Measurements from ENCODE around the gene NPNT.
"Not testable (repeated sequence)": the region's sequence is repeated elsewhere in the genome, so short reads cannot be mapped to it uniquely, and the experiment has no call there.

Gene NPNT, protein sequence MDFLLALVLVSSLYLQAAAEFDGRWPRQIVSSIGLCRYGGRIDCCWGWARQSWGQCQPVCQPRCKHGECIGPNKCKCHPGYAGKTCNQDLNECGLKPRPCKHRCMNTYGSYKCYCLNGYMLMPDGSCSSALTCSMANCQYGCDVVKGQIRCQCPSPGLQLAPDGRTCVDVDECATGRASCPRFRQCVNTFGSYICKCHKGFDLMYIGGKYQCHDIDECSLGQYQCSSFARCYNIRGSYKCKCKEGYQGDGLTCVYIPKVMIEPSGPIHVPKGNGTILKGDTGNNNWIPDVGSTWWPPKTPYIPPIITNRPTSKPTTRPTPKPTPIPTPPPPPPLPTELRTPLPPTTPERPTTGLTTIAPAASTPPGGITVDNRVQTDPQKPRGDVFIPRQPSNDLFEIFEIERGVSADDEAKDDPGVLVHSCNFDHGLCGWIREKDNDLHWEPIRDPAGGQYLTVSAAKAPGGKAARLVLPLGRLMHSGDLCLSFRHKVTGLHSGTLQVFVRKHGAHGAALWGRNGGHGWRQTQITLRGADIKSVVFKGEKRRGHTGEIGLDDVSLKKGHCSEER

DNA sequence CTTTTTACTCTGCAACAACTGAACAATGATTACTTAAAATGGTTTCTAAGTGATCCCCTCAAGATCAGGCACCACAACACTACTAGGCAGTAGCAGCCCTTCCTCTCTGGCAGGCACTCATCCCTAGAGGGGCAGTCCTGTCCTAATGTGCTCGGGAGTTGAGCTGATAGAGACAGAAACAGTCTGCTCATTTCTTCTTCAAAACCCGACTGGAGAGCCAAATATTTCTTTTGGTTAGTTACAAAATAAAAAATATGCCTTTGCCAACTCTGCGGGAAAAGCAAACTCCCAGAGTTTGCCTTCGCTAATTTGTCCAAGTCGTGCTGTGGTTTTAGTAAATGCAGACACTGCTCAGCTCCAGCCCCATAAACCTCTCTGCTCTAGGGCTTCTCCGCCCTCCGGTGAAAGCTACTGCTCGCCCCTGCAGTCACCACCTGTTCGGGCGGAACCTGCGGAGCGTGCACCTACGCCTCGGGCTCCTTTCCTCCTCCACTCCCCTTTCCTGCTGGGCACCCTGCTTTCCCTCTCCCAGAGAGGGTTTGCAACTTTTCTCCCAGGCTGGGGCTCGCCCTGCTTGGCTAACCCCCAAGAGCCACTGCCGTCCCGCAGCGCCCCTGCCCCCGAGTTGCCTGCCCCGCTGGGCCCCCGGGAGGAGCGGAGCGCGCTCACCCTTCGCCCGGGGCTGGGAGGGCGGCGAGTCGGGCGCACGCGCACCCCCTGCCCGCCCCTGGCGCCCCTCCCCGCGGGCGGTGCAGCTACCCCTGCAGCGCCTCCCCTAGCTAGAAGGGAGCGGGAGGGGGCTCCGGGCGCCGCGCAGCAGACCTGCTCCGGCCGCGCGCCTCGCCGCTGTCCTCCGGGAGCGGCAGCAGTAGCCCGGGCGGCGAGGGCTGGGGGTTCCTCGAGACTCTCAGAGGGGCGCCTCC lies at the start of gene NPNT:
Gene NPNT (plus strand): TSS at position 812 of the 923 bp plus-strand sequence. CDS start 182 bp downstream, outside the sequence.
- DNase-seq, result no peak

DNA sequence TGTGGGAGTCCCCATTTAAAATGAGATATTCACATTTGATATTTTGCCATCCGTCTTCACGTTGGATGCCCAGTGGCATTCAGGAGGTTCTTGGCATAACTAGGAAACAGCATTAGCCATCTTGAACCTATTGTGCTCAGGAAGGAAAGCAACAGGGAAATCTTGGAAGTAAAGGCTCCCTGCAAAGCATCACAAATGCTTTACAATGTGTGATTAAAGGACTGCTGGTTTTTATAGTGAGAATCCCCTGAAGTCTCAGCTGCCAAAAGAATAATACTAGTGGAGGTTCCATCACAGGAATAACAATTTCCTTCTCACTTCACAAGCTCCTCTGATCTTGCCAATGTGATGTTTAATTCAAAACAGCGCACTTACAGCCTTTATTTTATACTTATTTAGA lies 49.7 kb upstream of the NPNT start:
- no peak for DNase-seq

DNA sequence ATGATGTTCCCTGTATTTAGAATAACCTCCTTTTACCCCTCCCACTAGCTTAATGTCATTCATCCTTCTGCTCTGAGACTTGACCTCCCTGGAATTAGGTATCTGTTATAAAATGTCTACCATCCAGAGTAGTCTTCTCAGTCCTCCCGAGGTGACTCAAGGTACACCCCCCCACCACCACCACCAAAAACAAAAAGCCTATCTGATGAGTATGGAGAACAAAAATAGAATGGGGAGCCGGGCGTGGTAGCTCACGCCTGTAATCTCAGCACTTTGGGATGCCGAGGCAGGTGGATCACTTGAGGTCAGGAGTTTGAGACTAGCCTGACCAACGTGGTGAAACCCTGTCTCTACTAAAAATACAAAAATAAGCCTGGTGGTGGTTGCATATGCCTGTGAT lies 46.9 kb upstream of the NPNT start:
- not testable (repeated sequence) for DNase-seq

DNA sequence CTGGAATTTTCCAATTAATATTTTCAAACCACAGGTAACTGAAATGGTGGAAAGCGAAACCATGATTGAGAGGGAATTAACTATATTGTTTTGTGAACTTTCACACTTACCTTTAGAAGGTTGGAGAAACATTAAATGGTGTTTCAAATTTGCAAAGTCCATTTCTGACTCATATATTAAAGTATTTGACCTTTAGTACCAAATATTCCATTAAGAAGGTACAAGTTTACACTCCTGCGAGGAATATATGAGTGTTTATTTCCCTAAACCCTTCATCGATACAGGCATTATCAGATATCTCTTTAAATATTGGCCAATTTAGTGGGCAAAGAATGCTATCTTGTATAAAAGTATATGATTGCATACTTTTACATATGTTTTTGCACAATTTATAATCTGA lies 44.1 kb upstream of the NPNT start:
- DNase-seq, result no peak

DNA sequence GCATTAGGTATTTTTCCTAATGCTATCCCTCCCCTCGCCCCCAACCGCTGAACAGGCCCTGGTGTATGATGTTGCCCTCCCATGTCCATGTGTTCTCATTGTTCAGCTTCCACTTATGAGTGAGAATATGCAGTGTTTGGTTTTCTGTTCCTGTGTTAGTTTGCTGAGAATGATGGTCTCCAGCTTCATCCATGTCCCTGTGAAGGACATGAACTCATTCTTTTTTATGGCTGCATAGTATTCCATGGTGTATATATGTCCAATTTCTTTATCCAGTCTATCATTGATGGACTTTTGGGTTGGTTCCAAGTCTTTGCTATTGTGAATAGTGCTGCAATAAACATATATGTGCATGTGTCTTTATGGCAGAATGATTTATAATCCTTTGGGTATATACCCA lies 43.0 kb upstream of the NPNT start:
- DNase-seq, result not testable (repeated sequence)

DNA sequence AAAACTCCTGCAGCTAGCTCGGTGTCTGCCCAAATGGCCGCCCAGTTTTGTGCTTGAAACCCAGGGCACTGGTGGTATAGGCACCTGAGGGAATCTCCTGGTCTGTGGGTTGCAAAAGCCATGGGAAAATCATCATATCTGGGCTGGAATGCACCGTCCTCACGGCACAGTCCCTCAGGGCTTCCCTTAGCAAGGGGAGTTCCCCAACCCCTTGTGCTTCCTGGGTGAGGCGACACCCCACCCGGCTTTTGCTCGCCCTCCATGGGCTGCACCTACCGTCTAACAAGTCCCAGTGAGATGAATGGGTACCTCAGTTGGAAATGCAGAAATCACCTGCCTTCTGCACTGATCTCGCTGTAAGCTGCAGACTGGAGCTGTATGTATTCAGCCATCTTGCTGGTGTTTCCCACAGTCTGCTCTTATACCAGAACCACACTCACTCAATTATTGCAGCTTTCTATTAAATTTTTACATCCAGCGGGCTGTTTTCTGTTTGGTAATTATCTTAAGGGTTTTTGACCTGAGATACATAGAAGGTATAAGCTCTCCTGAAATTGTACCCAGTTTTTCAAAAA lies 36.7 kb upstream of the NPNT start:
- no peak for DNase-seq

DNA sequence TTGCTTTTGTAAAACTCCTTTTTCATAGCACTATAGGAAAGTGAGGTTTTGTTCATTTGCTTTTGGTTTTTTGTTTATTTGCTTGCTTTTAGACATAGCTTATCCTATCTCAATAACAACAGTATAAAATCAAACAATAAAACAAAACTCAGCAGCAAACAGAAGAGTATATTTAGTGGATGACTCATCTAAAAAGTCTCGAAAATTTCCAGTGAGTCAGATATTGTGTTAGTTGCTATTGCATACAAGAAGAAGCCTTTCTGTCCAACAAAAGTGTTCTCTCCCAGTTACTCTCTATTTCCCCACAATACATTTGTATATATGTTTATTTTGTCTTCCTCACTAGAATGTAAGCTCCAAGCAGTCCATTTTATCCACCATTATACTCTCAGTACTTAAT lies 36.0 kb upstream of the NPNT start:
- no peak for DNase-seq

DNA sequence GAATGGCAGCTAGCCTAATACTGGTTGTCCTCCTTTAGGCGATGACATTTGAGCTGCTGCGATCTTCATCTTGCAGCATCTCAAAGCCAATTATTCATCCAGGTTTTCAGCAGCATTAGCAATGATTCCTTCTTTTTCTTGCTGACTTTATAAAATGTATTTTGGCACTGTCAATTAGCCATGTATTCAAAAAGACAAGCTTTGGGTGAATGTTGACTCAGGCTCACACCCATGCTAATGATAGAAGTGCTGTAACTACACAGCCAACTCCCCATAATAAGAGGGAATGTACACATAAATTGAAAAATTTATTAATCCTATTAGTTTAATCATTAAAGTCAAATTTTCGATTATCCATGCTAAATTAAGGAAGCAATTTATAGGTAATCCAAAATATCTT lies 24.3 kb upstream of the NPNT start:
- DNase-seq, result no peak

DNA sequence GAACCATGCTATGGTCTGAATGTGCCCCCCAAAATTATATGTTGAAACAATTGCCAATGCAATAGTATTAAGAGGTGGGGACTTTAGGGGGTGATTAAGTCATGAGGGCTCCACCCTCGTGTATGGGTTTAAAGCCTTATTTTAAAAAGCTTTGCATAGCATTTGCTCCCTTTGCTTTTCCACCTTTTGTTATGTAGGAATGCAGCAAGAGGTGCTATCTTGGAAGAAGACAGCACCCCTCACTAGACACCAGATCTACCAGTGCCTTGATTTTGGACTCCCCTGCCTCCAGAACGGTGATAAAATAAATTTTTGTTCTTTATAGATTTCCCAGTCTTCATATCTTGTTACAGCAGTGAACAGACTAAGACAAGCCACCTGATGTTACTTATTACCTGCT lies 23.3 kb upstream of the NPNT start:
- DNase-seq, result no peak

DNA sequence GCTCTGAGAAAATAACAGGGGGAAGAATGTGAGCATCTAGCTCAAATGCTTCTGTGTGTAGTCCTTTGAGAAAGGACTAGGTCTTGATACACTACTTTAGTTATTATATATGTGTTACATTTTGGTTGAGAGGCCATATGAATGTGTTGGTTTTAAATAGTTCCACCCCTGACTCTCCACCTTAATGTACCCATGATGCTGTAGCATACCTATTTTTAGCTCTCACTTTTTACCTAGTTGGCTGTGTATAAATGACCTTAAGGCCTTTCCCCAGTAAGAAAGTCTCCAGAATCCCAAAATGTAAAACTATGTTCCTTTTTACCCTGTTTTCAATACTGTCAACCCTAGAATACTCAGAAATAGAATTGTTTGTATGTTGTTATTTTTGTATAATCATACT lies 20.0 kb upstream of the NPNT start:
- no peak for DNase-seq

DNA sequence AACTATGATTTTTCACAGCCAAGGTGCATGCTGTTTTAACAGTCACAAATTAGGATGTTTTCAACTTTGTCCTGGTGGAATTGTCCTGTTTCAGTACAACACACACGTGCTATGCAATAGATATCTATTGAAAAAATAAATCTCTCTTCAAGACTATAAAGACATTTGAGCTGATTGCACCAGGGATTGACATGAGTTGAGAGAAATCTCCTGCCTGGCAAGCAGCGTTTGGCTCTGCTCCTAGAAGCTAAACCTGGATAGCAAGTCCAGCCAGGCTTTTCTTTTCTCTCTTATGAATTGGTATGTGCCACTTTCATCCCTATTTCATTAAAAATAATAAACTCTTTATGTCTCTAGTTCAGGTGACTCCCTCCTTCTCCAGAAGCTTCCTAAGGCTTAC lies 16.6 kb upstream of the NPNT start:
- DNase-seq, result no peak

DNA sequence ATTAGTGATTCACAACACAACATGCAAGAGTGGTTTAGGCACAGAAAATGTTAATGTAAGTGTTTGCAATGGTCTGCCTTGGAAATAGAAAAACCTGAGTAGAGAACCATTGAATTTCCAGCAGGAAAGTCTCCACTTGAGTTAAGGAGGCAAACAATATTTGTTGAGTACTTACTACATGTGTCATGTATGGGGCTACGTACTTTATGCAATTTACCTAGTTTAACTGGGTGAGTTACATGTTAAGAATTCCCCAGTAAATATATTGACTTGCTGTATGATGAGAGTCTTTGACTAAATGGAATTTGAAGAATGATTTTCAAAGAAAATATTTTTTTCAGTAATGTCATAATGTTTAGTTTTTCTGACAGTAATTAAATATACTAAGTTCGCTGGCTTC lies 7.8 kb upstream of the NPNT start:
- DNase-seq, result no peak

DNA sequence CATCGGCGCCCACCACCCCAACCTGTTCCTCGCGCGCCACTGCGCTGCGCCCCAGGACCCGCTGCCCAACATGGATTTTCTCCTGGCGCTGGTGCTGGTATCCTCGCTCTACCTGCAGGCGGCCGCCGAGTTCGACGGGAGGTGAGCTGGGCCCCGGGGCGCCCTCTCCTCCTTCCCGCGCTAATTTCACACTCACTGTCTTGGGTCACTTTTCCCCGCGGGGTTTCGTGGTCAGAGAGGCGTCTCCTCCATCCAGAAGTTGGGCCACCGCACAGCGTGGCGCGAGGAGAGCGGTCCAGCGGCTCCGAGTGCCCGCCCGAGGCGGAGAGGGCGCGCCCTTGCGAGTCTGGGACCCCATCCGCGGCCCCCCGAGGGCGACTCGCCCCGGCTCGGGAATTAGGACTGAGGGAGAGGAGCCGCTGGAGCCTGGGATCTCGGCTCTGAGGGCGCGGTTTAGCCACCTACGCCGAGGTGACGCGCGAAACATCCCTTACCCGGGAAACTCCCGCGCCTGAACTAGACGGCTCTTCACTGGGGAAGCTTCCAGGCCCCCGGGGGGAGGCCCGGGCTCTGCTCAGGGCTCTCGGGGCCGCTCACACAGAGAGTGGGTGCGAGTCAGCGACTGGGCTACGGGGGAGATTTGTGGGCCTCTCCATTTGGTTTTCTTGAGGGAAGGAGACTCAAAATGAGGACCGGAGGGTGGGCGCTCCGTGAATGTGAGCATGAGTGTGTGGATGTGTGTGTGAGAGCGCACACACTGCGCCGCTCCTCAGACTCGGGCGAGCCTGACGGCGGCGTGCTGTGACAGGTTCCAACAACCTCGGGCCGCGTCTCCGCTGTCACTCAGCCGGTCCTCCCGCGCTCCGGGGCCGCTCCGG lies 551 bp downstream of the NPNT start:
- no peak for DNase-seq

DNA sequence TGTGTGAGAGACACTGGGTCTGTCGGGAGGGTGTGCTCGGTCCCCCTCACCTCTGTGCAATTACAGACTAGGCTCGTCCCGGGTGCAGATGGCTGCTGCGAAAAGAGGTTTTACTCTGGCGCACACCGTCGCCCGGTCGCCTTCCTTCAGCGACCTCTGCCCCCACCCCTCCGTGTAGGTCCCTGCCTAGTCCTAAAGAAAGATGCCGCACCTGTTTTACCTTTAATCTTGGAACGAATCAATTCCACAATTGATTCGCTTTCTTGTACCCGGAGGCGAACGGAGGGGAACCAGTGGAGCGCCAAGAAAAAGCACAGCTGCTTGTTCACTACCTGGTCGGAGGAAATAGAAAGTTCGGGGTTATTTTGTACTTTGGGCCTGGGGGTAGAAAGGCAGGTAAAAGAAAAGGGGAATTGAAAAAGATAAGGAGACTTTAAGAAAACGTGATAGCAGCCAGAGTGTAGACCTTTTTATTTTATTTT lies 1.2 kb downstream of the NPNT start:
- DNase-seq, result no peak

DNA sequence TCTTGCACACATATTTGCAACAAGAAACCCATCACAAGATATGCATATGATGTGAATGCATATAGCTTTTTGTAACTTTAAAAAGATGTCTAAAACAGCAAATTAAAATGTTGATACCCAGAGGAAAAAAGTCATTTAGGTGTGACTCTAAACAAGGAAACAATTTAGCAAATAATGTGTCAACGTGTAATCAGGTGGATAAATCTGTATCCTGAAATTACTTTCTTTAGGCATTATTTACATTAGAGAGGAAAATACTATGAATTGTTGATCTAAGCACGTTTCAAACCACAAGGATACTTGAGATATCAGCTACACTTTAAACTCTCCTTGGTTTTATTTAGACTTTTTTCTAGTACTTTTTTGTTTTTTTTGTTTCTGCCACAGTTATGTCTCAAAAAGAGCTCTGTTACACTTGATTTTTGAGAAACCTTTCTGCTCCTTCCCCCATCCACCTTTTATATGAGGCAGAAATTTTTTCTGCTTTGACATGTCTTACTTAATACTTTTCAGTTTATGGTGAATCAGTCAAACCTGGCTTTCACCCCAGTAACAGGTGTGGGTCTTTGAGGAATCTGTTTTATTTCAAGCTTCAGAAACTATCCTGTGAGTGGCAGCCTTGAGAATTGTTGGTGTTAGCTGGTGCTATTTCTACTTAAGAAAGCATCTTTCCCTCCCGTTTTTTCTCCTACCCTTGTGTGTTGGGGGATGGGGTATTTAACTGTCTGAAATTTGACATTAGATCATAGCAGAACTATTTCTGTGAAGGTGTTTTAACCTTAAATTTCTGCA lies 1.9 kb downstream of the NPNT start:
- DNase-seq, result no peak

DNA sequence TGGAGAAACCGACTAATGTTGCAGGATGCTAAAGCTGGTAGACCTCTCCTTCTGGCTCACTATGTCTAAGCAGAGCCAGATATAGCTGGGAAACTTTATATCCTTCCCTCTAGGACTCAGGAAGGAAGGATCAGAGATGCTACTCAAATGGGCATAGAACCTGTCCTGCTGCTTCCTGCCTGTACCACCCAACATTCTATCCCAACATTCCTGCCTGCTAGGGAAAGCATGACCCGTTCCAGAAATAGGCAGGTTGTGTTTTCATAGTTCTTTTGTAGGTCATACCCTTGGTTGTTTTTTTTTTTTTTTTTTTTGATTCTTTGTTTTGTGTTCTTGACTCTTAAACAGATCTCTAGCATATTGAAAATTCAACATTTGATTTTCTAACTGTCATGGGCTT lies 5.3 kb downstream of the NPNT start:
- DNase-seq, result no peak

DNA sequence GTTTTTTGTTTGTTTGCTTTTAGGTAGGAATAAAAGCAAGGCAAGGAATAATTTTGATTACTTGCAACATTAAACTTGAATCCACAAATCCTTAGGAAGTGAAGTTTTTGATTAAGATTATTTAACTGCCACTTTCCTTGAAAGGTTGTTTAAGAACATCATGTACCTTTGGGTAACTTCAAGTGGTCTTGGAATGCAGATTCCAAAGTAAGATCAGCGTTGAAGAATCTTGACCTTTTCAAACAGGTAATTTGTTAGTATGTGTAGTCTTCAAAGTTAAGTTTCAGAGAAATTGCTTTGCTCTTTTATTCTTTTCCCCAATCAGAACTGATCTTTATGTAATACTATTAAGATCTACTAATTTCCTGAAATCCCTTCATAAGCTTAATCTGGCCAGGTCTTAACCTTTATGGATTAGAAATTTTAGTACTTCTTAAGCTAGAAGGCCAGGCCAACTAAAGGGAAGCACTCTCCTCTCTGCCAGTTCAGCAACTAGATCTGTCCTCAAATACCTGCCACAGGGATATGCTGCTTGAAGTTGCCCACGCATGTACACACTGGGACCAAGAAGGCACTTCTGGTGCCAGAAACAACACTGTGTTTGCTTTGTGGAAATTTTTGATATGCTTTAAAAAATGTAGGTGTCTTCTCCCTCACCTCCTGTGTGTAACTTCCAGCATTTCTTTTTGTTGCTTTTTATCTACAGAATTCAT lies 7.4 kb downstream of the NPNT start:
- no peak for DNase-seq

DNA sequence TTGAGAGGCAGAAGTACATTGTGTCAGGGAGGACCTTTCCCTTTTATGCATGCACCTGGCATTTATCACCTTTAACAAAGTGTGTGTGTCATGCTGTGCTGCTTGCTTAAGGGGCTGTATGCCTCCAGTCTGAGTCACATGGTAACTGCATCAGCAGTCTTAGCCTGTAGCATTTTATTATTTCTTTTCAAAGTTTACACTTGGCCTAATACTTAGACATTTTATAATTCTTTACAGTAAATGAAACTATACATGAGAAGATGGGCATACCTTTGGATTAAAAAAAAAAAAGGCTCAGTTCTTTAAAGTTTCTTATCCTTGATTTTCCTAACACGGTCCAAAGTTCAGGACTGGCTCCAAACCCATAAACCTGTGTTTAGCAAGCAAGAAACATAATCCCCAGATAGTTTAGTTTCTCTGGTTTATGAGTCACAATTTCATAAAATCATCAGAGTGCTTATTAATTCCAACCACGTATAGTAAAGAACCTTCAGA lies 14.6 kb downstream of the NPNT start:
- no peak for DNase-seq

DNA sequence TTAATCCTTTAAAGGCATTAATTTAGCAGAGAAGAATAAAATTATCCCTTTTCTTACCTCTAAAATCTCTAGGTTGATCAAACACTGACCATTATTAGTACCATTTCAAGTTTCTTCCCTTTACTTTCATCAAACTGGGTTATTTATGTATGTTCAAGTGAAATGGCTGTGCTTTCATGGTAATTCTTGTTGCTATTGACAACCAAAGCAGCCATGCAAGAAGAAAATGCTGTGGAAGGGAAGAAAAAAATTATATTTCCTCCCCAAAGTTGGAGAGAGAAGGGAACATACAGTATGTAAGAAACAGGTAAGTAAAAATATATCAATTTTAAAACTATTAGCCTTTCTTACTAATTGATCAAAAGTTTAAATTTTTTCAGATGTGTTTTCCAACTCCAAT lies 16.2 kb downstream of the NPNT start:
- DNase-seq, result no peak

DNA sequence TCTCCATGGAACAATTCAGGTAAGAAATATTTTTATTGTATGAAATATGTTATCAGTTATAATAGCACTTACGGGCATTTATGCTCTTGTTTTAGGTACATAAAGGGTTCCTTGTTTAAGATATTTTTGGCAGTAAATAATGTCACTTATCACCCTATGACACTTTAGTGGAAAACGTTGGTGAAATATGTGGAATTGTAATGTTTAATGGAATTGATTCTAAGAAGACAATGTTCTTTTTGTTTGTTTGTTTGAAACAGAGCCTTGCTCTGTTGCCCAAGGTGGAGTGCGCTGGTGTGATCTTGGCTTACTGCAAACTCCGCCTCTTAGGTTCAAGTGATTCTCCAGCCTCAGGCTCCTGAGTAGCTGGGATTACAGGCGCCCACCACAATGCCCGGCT lies 17.4 kb downstream of the NPNT start:
- no peak for DNase-seq

Measured in SHP77 treated with DMSO at 0.1 percent for 48 hours (cell line).